HFFc6 (cell line): ENCODE results near the gene FRMPD1. TPM values are rescaled to one million over a fixed set of nuclear protein-coding genes. Genes with fewer than 3 reads are reported as not detected.

Experiments used
- DNase-seq: peaks from one replicate; pipeline ENCODE4 v3.0.0-alpha.2; 2018
- H3K27ac Mint-ChIP-seq: 2 replicates; pipeline ENCODE4 v1.8.0; 2020; ENCODE audit warnings: mild to moderate bottlenecking, mixed read lengths
- H3K27me3 Mint-ChIP-seq: 2 replicates; pipeline ENCODE4 v1.8.0; 2021; ENCODE audit warnings: mild to moderate bottlenecking, moderate library complexity, mixed read lengths; ENCODE audit not compliant: insufficient read depth
- H3K36me3 Mint-ChIP-seq: 2 replicates; pipeline ENCODE4 v1.8.0; 2021; ENCODE audit warnings: low read depth, mixed read lengths
- H3K4me1 Mint-ChIP-seq: 2 replicates; pipeline ENCODE4 v1.8.0; 2020; ENCODE audit warnings: low read depth, mixed read lengths
- H3K4me3 Mint-ChIP-seq: 2 replicates; pipeline ENCODE4 v1.8.0; 2020; ENCODE audit warnings: mild to moderate bottlenecking, moderate library complexity, mixed read lengths
- H3K9me3 Mint-ChIP-seq: 2 replicates; pipeline ENCODE4 v1.8.0; 2020; ENCODE audit warnings: mild to moderate bottlenecking, mixed read lengths
- CTCF ChIP-seq: fragments of 200-600 bp; sonication (generic); IDR thresholded peaks from 2 replicates; pipeline ENCODE4 v1.5.0; 2021; ENCODE audit warnings: antibody characterized with exemption, mild to moderate bottlenecking
- total RNA-seq, 6 experiments: library from RNA; stranded (reverse); fragmentation: NEBNext Ultra II Directional; extraction: Animal tissue kit (Norgen Biotek cat#: 25700); gene quantifications; 2 replicates in 1 of 6; 3 replicates in 5 of 6; pipeline ENCODE4 v1.2.3, GENCODE V29; 2021

Gene FRMPD1
- total RNA-seq, 6 experiments from 2014 or later, result not detected

- DNase-seq, result no peak
- no peaks in the 10 kb centered on the region for H3K36me3 Mint-ChIP-seq
- TF ChIP-seq CTCF, result no peak
- H3K4me3 Mint-ChIP-seq, result no peak overlapping the region
- peaks cover 41% of the 10 kb centered on the region for H3K4me1 Mint-ChIP-seq
- peaks cover 53% of the 10 kb centered on the region for H3K27me3 Mint-ChIP-seq
- H3K27ac Mint-ChIP-seq, result no peak overlapping the region
- no peaks in the 10 kb centered on the region for H3K9me3 Mint-ChIP-seq
These were observed 82.2 kb downstream of the FRMPD1 start for GRCh38 chr9:37732952-37733351.

- Mint-ChIP-seq H3K27me3 (peaks cover 54% of the 10 kb centered on the region), H3K36me3 (no peaks in the 10 kb centered on the region), H3K9me3 (no peaks in the 10 kb centered on the region), H3K27ac (no peak overlapping the region), H3K4me1 (no peaks in the 10 kb centered on the region; the same call in 1 of the 2 replicates), H3K4me3 (no peak overlapping the region)
- no peak for DNase-seq
- TF ChIP-seq CTCF, result no peak
These were observed 88.5 kb downstream of the FRMPD1 start for GRCh38 chr9:37739222-37739621.

- peaks cover 47% of the 10 kb centered on the region for H3K27me3 Mint-ChIP-seq
- no peaks in the 10 kb centered on the region for H3K36me3 Mint-ChIP-seq
- no peak overlapping the region for H3K27ac Mint-ChIP-seq
- no peak for TF ChIP-seq CTCF
- no peaks in the 10 kb centered on the region for H3K9me3 Mint-ChIP-seq
- no peaks in the 10 kb centered on the region for H3K4me1 Mint-ChIP-seq
- no peak for DNase-seq
- H3K4me3 Mint-ChIP-seq, result no peak overlapping the region
These were observed 89.4 kb downstream of the FRMPD1 start for GRCh38 chr9:37740128-37740527.

GRCh38 chr9:37740631-37741328 is 90.0 kb downstream of the FRMPD1 start:
- H3K36me3 Mint-ChIP-seq, result no peaks in the 10 kb centered on the region
- H3K4me3 Mint-ChIP-seq, result no peak overlapping the region
- no peak for DNase-seq
- no peaks in the 10 kb centered on the region for H3K9me3 Mint-ChIP-seq
- no peak overlapping the region for H3K27ac Mint-ChIP-seq
- H3K27me3 Mint-ChIP-seq, result peaks cover 46% of the 10 kb centered on the region
- H3K4me1 Mint-ChIP-seq, result no peaks in the 10 kb centered on the region
- TF ChIP-seq CTCF, result no peak

GRCh38 chr9:37745970-37746369 is 95.2 kb downstream of the FRMPD1 start:
- Mint-ChIP-seq H3K36me3 (no peaks in the 10 kb centered on the region), H3K27me3 (peaks cover 13% of the 10 kb centered on the region), H3K4me3 (no peak overlapping the region), H3K4me1 (peaks cover 17% of the 10 kb centered on the region), H3K27ac (no peak overlapping the region), H3K9me3 (no peaks in the 10 kb centered on the region)
- no peak for DNase-seq
- no peak for TF ChIP-seq CTCF
